ENCODE measurements around the gene ERICH3.

The ERICH3 gene

GRCh38 chr1:74526708-74527107 is 146.9 kb downstream of the ERICH3 start:
- Histone ChIP-seq H3K9ac (ENCODE audit: low read depth, low read length, poor library complexity, severe bottlenecking) (no peak overlapping the region), H3F3A (ENCODE audit: low read depth) (no peaks in the 10 kb centered on the region), H3K36me3 (ENCODE audit: insufficient read depth, low read length) (no peaks in the 10 kb centered on the region), H3K9me3 (ENCODE audit: insufficient read depth, low read depth, low read length) (no peaks in the 10 kb centered on the region), H3K27me3 (ENCODE audit: insufficient read depth, low read length, poor library complexity, severe bottlenecking) (no peaks in the 10 kb centered on the region), H3K9me2 (replicated peaks; ENCODE audit: low read depth, low read length) (no peaks in the 10 kb centered on the region), H3K4me1 (ENCODE audit: insufficient read depth, low read length, poor library complexity, severe bottlenecking) (no peaks in the 10 kb centered on the region), H2AFZ (ENCODE audit: low read length) (no peak overlapping the region), H3K4me3 (ENCODE audit: low read length, poor library complexity, severe bottlenecking) (no peak overlapping the region), H3K4me2 (ENCODE audit: low read depth, low read length, poor library complexity, severe bottlenecking) (no peak overlapping the region), H4K20me1 (ENCODE audit: insufficient read depth, low read length, poor library complexity, severe bottlenecking) (no peaks in the 10 kb centered on the region), H3K79me2 (ENCODE audit: insufficient read depth, low read length) (no peaks in the 10 kb centered on the region)
- TF ChIP-seq, protein P1, sequence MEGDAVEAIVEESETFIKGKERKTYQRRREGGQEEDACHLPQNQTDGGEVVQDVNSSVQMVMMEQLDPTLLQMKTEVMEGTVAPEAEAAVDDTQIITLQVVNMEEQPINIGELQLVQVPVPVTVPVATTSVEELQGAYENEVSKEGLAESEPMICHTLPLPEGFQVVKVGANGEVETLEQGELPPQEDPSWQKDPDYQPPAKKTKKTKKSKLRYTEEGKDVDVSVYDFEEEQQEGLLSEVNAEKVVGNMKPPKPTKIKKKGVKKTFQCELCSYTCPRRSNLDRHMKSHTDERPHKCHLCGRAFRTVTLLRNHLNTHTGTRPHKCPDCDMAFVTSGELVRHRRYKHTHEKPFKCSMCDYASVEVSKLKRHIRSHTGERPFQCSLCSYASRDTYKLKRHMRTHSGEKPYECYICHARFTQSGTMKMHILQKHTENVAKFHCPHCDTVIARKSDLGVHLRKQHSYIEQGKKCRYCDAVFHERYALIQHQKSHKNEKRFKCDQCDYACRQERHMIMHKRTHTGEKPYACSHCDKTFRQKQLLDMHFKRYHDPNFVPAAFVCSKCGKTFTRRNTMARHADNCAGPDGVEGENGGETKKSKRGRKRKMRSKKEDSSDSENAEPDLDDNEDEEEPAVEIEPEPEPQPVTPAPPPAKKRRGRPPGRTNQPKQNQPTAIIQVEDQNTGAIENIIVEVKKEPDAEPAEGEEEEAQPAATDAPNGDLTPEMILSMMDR (conservative IDR thresholded peaks at IDR 0.05; ENCODE audit: low read length) = no peak
- no peak for TF ChIP-seq EZH2phosphoT487 (IDR thresholded peaks at IDR 0.05; ENCODE audit: borderline replicate concordance)

DNA sequence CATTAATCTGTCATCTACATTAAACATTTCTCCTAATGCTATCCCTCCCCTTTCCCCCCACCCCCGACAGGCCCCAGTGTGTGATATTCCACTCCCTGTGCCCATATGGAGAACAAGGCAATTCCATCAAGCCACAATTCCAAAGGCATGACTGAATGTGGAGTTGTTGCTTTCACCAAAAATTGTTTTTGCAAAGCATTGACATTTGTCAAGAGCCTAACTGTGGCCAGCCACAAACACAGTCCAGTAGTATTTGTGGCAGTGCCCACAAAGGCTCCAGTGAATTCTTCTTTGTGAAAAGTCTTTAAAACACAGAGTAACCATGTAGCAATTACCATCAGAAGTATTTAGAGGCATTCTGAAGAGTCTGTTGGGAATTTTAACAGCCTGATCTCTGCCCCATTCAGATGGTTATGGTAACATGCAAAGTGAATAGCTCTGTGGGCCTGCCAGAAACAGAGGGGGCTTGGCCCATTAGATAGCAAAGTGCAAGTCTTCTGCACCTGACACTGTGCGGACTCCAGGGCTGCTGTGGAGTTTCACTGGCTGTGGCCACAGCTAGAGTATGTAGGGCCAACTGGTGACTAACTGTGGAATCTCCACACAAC is 149.6 kb downstream of the ERICH3 start:
- no peak overlapping the region for H3K9ac ChIP-seq (ENCODE audit: low read depth, low read length, poor library complexity, severe bottlenecking)
- H3K9me2 ChIP-seq (replicated peaks; ENCODE audit: low read depth, low read length) = no peaks in the 10 kb centered on the region
- no peaks in the 10 kb centered on the region for H3K9me3 ChIP-seq (ENCODE audit: insufficient read depth, low read depth, low read length)
- no peak overlapping the region for H2AFZ ChIP-seq (ENCODE audit: low read length)
- H3K4me1 ChIP-seq (ENCODE audit: insufficient read depth, low read length, poor library complexity, severe bottlenecking) = no peaks in the 10 kb centered on the region
- H3K4me2 ChIP-seq (ENCODE audit: low read depth, low read length, poor library complexity, severe bottlenecking) = no peak overlapping the region
- H3K79me2 ChIP-seq (ENCODE audit: insufficient read depth, low read length) = no peaks in the 10 kb centered on the region
- H3K4me3 ChIP-seq (ENCODE audit: low read length, poor library complexity, severe bottlenecking) = no peak overlapping the region
- no peak for TF ChIP-seq EZH2phosphoT487 (IDR thresholded peaks at IDR 0.05; ENCODE audit: borderline replicate concordance)
- TF ChIP-seq, protein P1 (conservative IDR thresholded peaks at IDR 0.05; ENCODE audit: low read length) = no peak
- no peaks in the 10 kb centered on the region for H3F3A ChIP-seq (ENCODE audit: low read depth)
- no peaks in the 10 kb centered on the region for H3K27me3 ChIP-seq (ENCODE audit: insufficient read depth, low read length, poor library complexity, severe bottlenecking)
- H3K36me3 ChIP-seq (ENCODE audit: insufficient read depth, low read length) = no peaks in the 10 kb centered on the region
- H4K20me1 ChIP-seq (ENCODE audit: insufficient read depth, low read length, poor library complexity, severe bottlenecking) = no peaks in the 10 kb centered on the region

DNA sequence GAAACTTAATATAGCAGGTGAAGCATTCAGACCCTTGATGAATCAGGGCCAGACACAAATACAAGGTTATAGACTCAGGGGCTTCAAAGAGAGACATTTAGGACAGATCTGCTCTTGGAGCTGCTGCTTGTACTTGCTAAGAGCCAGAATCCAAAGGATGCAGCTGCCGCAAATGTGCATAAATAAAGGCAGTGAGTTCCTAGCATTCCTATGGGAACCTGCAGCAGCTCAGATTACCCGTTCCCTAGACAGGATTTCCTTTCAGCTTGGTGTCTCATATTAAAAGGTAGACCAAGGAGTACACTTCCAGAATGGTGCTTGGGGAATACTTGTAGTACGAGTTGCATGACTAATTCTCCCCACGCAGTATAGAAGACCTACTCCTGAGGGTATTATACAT is 151.4 kb downstream of the ERICH3 start:
- H3K27me3 ChIP-seq (ENCODE audit: insufficient read depth, low read length, poor library complexity, severe bottlenecking) = no peaks in the 10 kb centered on the region
- H4K20me1 ChIP-seq (ENCODE audit: insufficient read depth, low read length, poor library complexity, severe bottlenecking) = no peaks in the 10 kb centered on the region
- H2AFZ ChIP-seq (ENCODE audit: low read length) = no peak overlapping the region
- H3K4me2 ChIP-seq (ENCODE audit: low read depth, low read length, poor library complexity, severe bottlenecking) = no peak overlapping the region
- no peaks in the 10 kb centered on the region for H3F3A ChIP-seq (ENCODE audit: low read depth)
- no peaks in the 10 kb centered on the region for H3K9me3 ChIP-seq (ENCODE audit: insufficient read depth, low read depth, low read length)
- no peak overlapping the region for H3K4me3 ChIP-seq (ENCODE audit: low read length, poor library complexity, severe bottlenecking)
- no peaks in the 10 kb centered on the region for H3K9me2 ChIP-seq (replicated peaks; ENCODE audit: low read depth, low read length)
- TF ChIP-seq, protein P1 (conservative IDR thresholded peaks at IDR 0.05; ENCODE audit: low read length) = no peak
- H3K36me3 ChIP-seq (ENCODE audit: insufficient read depth, low read length) = no peaks in the 10 kb centered on the region
- H3K79me2 ChIP-seq (ENCODE audit: insufficient read depth, low read length) = no peaks in the 10 kb centered on the region
- H3K9ac ChIP-seq (ENCODE audit: low read depth, low read length, poor library complexity, severe bottlenecking) = no peak overlapping the region
- no peaks in the 10 kb centered on the region for H3K4me1 ChIP-seq (ENCODE audit: insufficient read depth, low read length, poor library complexity, severe bottlenecking)

Data from Loucy (cell line).